Measurements from ENCODE around the gene EPHA3. TPM values are rescaled to one million over a fixed set of nuclear protein-coding genes. Genes with fewer than 3 reads are reported as not detected.

The EPHA3 gene
- total and polyA plus RNA-seq, 9 of the 15 experiments (the other 6 are each of a cell fraction or from before 2014, with no cell fraction given) = not detected

DNA sequence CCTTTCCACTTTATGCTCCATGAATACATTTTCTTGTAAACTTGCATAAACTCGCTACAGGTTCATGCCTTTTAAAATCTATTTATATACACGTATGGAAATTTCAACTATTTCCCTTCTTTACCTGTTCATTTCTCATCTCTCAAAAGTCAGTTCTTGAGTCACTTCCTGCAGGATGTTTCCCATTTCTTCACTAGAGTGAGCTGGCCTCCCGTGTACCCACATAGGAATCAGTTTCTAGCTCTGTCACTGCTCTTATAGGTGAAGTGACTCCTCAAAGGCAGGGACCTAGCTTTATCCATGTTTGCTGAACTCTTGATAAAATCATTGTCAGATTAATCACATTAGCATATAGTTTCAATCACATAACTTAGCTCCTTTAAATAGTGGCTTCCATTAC lies 259.7 kb downstream of the EPHA3 start (continued):
- TF ChIP-seq BACH1 (tag; IDR thresholded peaks at IDR 0.05) = no peak
- no peak for TF ChIP-seq KDM2B (CRISPR knock-in tag; IDR thresholded peaks at IDR 0.05)
- no peak for TF ChIP-seq ZNF764 (CRISPR knock-in tag; IDR thresholded peaks at IDR 0.05; ENCODE audit: low read depth)
- TF ChIP-seq NCOA4 (IDR thresholded peaks at IDR 0.05; ENCODE audit: partially characterized antibody) = no peak
- TF ChIP-seq MBD2 (IDR thresholded peaks at IDR 0.05; ENCODE audit: borderline replicate concordance, low read depth) = no peak
- TF ChIP-seq, protein P1, sequence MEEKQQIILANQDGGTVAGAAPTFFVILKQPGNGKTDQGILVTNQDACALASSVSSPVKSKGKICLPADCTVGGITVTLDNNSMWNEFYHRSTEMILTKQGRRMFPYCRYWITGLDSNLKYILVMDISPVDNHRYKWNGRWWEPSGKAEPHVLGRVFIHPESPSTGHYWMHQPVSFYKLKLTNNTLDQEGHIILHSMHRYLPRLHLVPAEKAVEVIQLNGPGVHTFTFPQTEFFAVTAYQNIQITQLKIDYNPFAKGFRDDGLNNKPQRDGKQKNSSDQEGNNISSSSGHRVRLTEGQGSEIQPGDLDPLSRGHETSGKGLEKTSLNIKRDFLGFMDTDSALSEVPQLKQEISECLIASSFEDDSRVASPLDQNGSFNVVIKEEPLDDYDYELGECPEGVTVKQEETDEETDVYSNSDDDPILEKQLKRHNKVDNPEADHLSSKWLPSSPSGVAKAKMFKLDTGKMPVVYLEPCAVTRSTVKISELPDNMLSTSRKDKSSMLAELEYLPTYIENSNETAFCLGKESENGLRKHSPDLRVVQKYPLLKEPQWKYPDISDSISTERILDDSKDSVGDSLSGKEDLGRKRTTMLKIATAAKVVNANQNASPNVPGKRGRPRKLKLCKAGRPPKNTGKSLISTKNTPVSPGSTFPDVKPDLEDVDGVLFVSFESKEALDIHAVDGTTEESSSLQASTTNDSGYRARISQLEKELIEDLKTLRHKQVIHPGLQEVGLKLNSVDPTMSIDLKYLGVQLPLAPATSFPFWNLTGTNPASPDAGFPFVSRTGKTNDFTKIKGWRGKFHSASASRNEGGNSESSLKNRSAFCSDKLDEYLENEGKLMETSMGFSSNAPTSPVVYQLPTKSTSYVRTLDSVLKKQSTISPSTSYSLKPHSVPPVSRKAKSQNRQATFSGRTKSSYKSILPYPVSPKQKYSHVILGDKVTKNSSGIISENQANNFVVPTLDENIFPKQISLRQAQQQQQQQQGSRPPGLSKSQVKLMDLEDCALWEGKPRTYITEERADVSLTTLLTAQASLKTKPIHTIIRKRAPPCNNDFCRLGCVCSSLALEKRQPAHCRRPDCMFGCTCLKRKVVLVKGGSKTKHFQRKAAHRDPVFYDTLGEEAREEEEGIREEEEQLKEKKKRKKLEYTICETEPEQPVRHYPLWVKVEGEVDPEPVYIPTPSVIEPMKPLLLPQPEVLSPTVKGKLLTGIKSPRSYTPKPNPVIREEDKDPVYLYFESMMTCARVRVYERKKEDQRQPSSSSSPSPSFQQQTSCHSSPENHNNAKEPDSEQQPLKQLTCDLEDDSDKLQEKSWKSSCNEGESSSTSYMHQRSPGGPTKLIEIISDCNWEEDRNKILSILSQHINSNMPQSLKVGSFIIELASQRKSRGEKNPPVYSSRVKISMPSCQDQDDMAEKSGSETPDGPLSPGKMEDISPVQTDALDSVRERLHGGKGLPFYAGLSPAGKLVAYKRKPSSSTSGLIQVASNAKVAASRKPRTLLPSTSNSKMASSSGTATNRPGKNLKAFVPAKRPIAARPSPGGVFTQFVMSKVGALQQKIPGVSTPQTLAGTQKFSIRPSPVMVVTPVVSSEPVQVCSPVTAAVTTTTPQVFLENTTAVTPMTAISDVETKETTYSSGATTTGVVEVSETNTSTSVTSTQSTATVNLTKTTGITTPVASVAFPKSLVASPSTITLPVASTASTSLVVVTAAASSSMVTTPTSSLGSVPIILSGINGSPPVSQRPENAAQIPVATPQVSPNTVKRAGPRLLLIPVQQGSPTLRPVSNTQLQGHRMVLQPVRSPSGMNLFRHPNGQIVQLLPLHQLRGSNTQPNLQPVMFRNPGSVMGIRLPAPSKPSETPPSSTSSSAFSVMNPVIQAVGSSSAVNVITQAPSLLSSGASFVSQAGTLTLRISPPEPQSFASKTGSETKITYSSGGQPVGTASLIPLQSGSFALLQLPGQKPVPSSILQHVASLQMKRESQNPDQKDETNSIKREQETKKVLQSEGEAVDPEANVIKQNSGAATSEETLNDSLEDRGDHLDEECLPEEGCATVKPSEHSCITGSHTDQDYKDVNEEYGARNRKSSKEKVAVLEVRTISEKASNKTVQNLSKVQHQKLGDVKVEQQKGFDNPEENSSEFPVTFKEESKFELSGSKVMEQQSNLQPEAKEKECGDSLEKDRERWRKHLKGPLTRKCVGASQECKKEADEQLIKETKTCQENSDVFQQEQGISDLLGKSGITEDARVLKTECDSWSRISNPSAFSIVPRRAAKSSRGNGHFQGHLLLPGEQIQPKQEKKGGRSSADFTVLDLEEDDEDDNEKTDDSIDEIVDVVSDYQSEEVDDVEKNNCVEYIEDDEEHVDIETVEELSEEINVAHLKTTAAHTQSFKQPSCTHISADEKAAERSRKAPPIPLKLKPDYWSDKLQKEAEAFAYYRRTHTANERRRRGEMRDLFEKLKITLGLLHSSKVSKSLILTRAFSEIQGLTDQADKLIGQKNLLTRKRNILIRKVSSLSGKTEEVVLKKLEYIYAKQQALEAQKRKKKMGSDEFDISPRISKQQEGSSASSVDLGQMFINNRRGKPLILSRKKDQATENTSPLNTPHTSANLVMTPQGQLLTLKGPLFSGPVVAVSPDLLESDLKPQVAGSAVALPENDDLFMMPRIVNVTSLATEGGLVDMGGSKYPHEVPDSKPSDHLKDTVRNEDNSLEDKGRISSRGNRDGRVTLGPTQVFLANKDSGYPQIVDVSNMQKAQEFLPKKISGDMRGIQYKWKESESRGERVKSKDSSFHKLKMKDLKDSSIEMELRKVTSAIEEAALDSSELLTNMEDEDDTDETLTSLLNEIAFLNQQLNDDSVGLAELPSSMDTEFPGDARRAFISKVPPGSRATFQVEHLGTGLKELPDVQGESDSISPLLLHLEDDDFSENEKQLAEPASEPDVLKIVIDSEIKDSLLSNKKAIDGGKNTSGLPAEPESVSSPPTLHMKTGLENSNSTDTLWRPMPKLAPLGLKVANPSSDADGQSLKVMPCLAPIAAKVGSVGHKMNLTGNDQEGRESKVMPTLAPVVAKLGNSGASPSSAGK (IDR thresholded peaks at IDR 0.05) = no peak
- TF ChIP-seq NCOA2 (IDR thresholded peaks at IDR 0.05; ENCODE audit: partially characterized antibody in 2 of 2) = no peak
- no peak for TF ChIP-seq RBM15 (IDR thresholded peaks at IDR 0.05; ENCODE audit: insufficient read depth, low read length)
- TF ChIP-seq ATF1 (CRISPR knock-in tag; IDR thresholded peaks at IDR 0.05) = no peak
- no peak for TF ChIP-seq ATF1 (tag; IDR thresholded peaks at IDR 0.05)
- no peak for TF ChIP-seq EZH2 (IDR thresholded peaks at IDR 0.05; ENCODE audit: borderline replicate concordance, low read depth, low read length)
- TF ChIP-seq ARID2 (IDR thresholded peaks at IDR 0.05) = no peak
- TF ChIP-seq, protein P2, sequence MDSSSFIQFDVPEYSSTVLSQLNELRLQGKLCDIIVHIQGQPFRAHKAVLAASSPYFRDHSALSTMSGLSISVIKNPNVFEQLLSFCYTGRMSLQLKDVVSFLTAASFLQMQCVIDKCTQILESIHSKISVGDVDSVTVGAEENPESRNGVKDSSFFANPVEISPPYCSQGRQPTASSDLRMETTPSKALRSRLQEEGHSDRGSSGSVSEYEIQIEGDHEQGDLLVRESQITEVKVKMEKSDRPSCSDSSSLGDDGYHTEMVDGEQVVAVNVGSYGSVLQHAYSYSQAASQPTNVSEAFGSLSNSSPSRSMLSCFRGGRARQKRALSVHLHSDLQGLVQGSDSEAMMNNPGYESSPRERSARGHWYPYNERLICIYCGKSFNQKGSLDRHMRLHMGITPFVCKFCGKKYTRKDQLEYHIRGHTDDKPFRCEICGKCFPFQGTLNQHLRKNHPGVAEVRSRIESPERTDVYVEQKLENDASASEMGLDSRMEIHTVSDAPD (CRISPR knock-in tag; IDR thresholded peaks at IDR 0.05) = no peak
- TF ChIP-seq MXI1 (IDR thresholded peaks at IDR 0.05; ENCODE audit: low read depth, low read length) = no peak

All from K562 (cell line).